IPS-NIHi7 (cell line): Measurements from ENCODE around the gene SEMA7A.
"Not testable (repeated sequence)": the region's sequence is repeated elsewhere in the genome, so short reads cannot be mapped to it uniquely, and the experiment has no call there.

Experiments
- DNase-seq: peaks from one replicate; pipeline ENCODE4 v3.0.0; 2012; ENCODE audit warnings: mixed read lengths; ENCODE audit errors: extremely low spot score

The SEMA7A gene

DNA sequence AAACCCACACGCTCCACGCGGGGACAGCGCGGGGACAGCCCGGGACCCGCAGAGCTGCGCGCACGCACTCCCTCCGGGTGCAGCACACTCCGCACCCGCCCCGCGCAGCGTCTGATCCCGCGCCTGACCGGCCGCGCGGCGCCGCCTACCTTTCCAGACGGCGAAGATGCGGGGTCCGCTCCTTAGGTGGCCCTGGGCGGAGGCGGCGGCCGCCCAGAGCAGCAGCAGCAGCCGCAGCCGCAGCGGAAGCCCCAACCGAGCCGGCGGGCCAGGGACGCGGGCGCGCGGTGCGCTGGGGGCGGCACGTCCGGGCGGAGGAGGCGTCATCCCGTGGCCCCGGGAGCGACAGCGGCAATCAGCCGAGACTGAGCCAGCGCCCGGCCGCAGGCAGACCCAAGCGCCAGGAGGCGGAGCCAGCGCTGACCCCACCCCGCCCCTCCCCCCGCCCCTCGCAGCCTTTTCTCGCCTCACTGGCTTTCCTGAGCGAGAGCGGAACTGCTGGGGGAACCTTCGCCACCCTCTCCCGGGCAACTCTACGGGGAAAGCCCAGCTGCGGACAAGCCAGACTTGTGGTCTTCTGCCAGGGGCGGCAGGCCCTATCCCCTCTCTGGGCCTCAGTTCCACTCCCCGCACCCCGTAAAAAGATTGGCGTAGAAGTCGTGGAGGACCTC, at the start of gene SEMA7A:
TSS of gene SEMA7A (minus strand) at position 367 of the 671 bp plus-strand sequence. CDS start at position 327, 40 bp downstream.
- peak; percentile 98 for DNase-seq

DNA sequence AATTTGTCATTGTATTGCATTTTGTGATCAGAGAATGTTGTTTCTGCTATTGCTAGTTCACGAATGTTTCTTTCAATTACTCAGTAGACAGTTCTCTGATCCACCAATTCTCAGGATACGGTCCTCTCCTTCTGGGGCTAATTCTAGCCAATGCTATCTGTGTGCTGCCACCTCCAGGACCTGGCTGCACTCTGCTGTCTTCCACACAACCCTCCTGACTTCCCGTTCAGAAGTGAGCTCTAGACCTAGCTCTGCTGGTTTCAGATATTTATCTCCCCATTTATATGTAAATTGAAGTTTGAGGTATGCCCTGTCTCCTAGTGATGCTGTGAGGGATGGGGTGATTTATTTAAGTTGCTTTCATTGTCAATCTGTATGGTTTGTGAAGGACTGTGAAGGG, 48.9 kb upstream of the SEMA7A start:
- DNase-seq, result peak; percentile 70

- DNase-seq, result not testable (repeated sequence)
Observed at GRCh38 chr15:74480364-74480763, 46.6 kb upstream of the SEMA7A start.

DNA sequence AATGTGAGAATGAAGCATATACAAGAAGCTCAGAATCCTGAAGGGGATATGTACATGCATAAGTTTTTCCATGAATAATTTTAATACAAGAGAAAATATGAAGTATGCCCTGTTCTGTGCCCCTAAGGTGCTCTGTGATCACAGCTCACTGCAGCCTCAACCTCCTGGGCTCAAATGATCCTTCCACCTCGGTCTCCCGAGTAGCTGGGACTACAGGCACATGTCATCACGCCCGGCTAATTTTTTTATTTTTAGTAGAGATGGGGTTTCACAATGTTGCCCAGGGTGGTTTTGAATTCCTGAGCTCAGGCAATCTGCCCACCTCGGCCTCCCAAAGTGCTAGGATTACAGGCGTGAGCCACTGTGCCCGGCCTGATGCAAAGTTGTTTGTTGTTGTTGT, 37.9 kb upstream of the SEMA7A start:
- DNase-seq, result not testable (repeated sequence)

GRCh38 chr15:74470631-74471395, 37.1 kb upstream of the SEMA7A start:
- no peak for DNase-seq

GRCh38 chr15:74468341-74469032, 34.7 kb upstream of the SEMA7A start:
- DNase-seq, result no peak

DNA sequence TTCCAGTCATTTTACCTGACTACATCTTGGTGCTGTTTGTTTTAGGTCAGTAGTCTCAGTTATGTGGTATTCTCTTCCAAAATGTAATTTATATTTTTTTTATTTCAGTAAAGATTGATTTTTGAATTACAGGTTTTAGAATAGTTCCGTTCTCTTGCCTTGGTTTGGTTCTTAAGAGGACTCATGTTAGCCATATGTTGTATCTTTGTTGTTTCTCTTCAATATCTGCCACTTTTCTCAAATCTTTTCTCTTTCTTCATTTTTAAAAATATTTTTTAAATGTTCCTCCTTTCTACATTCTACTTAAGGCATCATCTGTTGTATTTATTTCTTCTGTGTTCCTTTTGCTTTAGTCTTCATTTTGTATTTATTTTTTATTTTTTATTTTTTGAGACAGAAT, 32.8 kb upstream of the SEMA7A start:
- DNase-seq, result no peak

DNA sequence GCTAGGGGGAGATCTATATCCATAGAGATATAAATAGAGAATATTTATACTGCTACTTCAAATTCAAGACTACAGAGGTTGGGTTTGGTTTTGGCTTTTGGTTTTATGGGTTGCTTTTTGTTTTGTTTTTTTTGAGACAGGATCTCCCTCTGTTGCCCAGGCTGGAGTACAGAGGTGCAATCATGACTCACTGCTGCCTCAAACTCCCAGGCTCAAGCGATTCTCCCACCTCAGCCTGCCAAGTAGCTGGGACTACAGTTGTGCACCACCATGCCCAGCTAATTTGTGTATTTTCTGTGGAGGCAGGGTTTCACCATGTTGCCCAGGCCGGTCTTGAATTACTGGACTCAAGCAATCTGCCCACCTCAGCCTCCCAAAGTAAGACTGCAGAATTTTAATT, 31.1 kb upstream of the SEMA7A start:
- no peak for DNase-seq

DNA sequence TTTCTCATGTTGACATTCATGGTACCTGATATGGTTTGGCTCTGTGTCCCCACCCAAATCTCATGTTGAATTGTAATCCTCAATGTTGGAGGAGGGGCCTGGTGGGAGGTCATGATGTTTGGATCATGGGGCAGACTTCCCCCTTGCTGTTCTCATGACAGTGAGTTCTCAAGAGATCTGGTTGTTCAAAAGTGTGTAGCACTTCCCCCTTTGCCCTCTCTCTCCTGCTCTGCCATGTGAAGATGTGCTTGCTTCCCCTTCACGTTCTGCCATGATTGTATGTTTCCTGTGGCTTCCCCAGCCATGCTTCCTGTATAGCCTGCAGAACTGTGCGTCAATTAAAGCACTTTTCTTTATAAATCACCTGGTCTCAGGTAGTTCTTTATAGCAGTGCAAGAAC, 30.5 kb upstream of the SEMA7A start:
- DNase-seq, result no peak

GRCh38 chr15:74463634-74464033, 29.9 kb upstream of the SEMA7A start:
- DNase-seq, result no peak

- peak; percentile 33 for DNase-seq
Observed at GRCh38 chr15:74461847-74462511, 28.2 kb upstream of the SEMA7A start.

DNA sequence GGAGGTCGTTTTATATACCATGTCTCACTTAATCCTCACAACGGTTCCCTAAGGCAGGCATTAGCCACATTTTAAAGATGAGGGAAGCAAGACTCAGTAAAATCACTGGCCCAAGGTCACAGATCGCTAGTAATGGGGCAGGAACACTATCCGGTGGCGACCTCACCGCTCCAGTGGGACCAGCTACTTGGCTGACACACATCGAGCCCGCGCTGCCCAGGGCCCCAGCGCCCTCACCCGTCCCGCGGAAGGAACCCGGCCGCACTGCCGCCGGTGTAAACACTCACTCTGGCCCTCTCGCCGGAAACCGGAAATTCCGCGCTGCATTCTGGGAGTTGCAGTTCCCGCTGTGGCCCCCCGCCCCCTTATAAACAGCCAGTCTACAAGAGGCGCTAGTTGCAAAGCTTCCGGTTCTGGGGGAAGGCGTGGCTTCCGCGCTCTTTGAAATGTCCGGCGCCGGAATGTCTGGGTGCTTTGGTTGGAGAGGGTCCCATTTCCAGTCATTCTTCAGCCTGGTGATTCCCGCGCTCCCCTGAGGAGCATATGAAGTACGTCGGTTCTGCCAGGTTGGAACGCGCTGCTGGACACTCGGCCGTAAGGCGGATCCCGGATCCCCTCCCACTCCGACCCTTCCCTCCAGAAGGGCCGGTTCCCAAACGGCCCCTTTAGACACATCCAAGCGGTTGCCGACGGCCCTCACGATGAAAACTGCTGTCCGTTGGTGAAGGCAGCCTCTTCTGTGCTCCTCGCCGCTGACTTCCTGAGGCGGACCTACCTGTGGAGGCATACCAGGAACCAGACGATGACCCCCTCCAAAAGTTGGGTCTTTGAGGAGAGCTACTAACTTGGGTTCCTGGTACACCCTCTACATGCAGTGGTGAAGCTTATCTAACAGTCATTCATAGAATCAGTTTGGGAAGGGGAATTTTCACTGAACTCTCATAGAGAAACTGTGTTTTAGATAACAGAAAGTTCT, 27.4 kb upstream of the SEMA7A start, which contains the start of gene UBL7:
TSS of gene UBL7 (minus strand) at position 290 of the 976 bp plus-strand sequence. CDS start 2,293 bp downstream, outside the sequence.
- DNase-seq, result peak; percentile 98

GRCh38 chr15:74460298-74460697, 26.5 kb upstream of the SEMA7A start:
- no peak for DNase-seq

- not testable (repeated sequence) for DNase-seq
Observed at GRCh38 chr15:74459798-74460197, 26.0 kb upstream of the SEMA7A start.

- no peak for DNase-seq
Observed at GRCh38 chr15:74458473-74458872, 24.7 kb upstream of the SEMA7A start.

DNA sequence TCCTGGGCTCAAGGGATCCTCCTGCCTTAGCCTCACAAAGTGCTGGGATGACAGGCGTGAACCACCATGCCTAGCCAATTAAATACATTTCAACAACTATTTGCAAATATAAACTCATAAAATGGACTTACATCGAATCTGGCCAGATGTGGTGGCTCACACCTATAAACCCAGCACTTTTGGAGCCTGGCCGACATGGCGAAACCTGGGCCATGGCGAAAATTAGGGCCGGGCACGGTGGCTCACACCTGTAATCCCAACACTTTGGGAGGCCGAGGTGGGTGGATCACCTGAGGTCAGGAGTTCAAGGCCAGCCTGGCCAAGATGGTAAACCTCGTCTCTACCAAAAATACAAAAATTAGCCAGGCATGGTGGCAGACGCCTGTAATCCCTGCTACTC, 23.3 kb upstream of the SEMA7A start:
- not testable (repeated sequence) for DNase-seq

DNA sequence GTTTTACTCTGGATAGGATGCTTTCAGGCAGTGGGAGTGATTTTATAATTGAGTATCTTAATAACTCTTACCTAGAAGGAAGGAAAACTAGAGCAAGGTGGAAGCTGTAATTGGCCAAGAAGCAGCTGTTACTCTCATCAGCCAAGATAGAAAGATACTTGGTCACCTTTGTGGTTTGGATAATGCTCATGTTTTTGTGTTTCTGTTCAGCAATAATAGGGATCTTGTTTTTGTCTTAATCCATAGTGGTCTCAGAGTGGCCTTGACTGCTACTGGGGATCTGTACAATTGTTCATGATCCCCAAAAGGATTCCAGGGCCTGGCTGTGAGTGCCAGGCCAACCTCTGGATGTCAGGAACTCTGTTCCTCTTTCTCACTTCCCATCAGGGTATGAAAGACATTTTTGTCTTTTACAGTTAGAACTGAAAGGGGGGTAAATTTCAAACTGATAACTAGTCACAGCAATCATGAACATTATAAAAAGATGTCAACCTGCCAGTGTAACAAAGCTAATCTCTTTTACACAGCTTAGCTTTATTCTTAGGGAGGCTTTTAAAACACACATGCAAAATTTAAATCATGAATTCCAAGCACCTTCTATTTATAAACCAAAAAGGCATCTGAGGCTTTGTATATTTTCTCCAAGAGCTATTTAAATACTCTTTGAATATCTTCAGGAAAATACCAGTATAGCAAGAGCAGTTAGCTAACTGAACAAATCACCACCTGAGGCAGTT, 21.2 kb upstream of the SEMA7A start:
- DNase-seq, result no peak

DNA sequence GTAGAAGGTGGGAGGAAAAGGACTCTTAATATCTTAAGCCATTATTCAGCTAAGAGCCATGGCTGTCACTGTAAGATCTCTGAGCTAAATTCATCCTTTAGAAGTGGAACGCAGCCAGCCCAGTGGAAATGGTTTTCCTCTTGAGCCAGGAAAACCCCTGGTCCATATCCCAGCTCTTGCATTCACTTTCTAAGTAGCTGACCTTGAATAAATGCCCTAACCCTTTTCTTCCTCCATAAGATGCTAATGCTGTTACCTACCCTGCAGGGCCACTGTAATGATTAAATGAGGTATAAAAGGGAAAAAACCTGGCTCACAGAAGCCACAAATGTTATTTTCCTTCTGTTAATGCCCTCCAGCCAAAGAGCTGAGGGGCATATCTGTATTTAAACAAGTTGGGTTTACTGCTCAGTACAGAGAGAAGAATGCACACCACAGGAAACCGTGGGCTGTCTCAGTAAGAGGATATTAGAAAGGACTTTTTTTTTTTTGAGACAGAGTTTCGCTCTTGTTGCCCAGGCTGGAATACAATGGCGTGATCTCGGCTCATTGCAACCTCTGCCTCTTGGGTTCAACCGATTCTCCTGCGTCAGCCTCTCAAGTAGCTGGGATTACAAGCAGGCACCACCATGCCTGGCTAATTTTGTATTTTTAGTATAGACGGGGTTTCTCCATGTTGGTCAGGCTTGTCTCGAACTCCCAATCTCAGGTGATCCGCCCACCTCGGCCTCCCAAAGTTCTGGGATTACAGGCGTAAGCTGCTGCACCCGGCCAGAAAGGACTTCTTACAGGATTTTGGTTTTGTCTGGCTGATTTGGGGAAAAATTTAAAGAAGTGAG, 20.4 kb upstream of the SEMA7A start:
- no peak for DNase-seq
